ENCODE measurements around the gene APOBEC4.
"Not testable (repeated sequence)": the region's sequence is repeated elsewhere in the genome, so short reads cannot be mapped to it uniquely, and the experiment has no call there.

APOBEC4 gene

GRCh38 chr1:183634429-183635065 is 18.6 kb downstream of the APOBEC4 start:
- no peak for DNase-seq (ENCODE audit: low read depth, low spot score)
- ChIA-PET CTCF (interaction anchor here (0.9 to 2.3 kb wide), 8 partner anchors 9 to 297 kb away, joined by 3 to 18 read pairs (median 4); no protein-coding TSS in a partner anchor), POLR2A (interaction anchor here (1.3 kb wide), 1 partner anchor 9 kb away, joined by 3 read pairs; no protein-coding TSS in a partner anchor)
- TF ChIP-seq, protein P1, sequence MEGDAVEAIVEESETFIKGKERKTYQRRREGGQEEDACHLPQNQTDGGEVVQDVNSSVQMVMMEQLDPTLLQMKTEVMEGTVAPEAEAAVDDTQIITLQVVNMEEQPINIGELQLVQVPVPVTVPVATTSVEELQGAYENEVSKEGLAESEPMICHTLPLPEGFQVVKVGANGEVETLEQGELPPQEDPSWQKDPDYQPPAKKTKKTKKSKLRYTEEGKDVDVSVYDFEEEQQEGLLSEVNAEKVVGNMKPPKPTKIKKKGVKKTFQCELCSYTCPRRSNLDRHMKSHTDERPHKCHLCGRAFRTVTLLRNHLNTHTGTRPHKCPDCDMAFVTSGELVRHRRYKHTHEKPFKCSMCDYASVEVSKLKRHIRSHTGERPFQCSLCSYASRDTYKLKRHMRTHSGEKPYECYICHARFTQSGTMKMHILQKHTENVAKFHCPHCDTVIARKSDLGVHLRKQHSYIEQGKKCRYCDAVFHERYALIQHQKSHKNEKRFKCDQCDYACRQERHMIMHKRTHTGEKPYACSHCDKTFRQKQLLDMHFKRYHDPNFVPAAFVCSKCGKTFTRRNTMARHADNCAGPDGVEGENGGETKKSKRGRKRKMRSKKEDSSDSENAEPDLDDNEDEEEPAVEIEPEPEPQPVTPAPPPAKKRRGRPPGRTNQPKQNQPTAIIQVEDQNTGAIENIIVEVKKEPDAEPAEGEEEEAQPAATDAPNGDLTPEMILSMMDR (IDR thresholded peaks at IDR 0.05; ENCODE audit: insufficient read depth, low read length, missing control alignments), result no peak
- H3K4me3 ChIP-seq (ENCODE audit: low read depth, low read length), result peak overlapping the region; percentile 84

- TF ChIP-seq, protein P1 (IDR thresholded peaks at IDR 0.05; ENCODE audit: insufficient read depth, low read length, missing control alignments), result peak; percentile 47
- ChIA-PET POLR2A (interaction anchor here (0.7 to 1.3 kb wide), 2 partner anchors 8 to 25 kb away, joined by 3 read pairs; no protein-coding TSS in a partner anchor), CTCF (interaction anchor here (0.9 to 2.8 kb wide), 11 partner anchors 9 to 298 kb away, joined by 3 to 18 read pairs (median 4); no protein-coding TSS in a partner anchor)
- peak; percentile 83 for DNase-seq (ENCODE audit: low read depth, low spot score)
- H3K4me3 ChIP-seq (ENCODE audit: low read depth, low read length), result peak overlapping the region; percentile 84
These were observed 19.3 kb downstream of the APOBEC4 start for GRCh38 chr1:183633676-183634343.

DNA sequence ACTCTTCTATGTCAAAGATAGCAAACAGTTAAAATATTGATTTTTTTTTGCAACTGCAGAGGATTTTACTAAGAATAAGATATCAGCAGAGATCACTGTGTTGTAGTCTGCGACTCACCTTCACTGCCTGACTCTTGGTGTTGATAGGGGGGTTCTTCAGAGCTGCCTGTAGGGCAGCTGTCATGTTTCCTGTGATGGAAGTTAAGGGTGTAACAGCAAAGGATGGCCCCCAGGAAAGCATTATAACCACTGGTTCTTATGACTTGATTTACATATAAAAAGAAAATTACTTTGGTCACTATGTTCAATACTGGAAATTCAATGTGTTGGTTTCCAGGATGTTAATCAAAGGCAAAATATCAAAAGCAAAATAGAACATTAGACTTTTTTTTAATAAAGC is 20.2 kb downstream of the APOBEC4 start:
- POLR2A ChIA-PET, result interaction anchor here (0.7 to 1.4 kb wide), 2 partner anchors 24 to 283 kb away, joined by 3 to 4 read pairs; no protein-coding TSS in a partner anchor

DNA sequence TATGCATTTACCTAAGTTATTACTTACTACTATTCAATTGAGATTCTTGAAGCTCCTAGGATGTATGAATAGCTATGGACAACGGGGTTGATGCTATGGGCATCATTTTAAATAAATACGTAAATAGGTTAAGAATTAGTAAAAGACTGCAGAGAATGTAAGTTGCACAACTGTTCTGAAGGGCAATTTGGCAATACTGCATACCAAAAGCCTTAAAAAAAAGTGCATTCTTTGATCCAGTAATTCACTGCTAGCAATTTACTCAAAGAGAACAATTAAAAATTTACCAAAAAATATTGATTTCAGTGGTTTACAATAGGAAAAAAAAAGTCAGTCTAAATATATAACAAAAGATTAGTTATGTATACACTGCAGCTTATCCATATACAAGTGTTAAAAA is 21.0 kb downstream of the APOBEC4 start:
- ChIA-PET POLR2A (interaction anchor here (0.6 to 1.4 kb wide), 3 partner anchors 60 to 284 kb away, joined by 3 to 4 read pairs (median 4); no protein-coding TSS in a partner anchor), CTCF (interaction anchor here (1.1 to 2.8 kb wide), 4 partner anchors 9 to 284 kb away, joined by 4 to 9 read pairs (median 6); no protein-coding TSS in a partner anchor)
- TF ChIP-seq, protein P1 (IDR thresholded peaks at IDR 0.05; ENCODE audit: insufficient read depth, low read length, missing control alignments), result no peak
- H3K4me3 ChIP-seq (ENCODE audit: low read depth, low read length), result peak overlapping the region; percentile 84
- DNase-seq (ENCODE audit: low read depth, low spot score), result no peak

More for the DNA sequence above, 20.2 kb downstream of the APOBEC4 start:
- peak overlapping the region; percentile 84 for H3K4me3 ChIP-seq (ENCODE audit: low read depth, low read length)
- no peak for DNase-seq (ENCODE audit: low read depth, low spot score)
- CTCF ChIA-PET, result interaction anchor here (1.1 to 2.8 kb wide), 7 partner anchors 10 to 283 kb away, joined by 4 to 18 read pairs (median 4); no protein-coding TSS in a partner anchor
- TF ChIP-seq, protein P1 (IDR thresholded peaks at IDR 0.05; ENCODE audit: insufficient read depth, low read length, missing control alignments), result no peak

GRCh38 chr1:183630748-183631147 is 22.4 kb downstream of the APOBEC4 start:
- DNase-seq (ENCODE audit: low read depth, low spot score), result no peak
- TF ChIP-seq, protein P1 (IDR thresholded peaks at IDR 0.05; ENCODE audit: insufficient read depth, low read length, missing control alignments), result no peak
- CTCF ChIA-PET, result interaction anchor here (0.8 to 2.8 kb wide), 4 partner anchors 24 to 285 kb away, joined by 3 to 9 read pairs (median 6); no protein-coding TSS in a partner anchor
- no peak overlapping the region for H3K4me3 ChIP-seq (ENCODE audit: low read depth, low read length)
- POLR2A ChIA-PET, result no interaction called here

DNA sequence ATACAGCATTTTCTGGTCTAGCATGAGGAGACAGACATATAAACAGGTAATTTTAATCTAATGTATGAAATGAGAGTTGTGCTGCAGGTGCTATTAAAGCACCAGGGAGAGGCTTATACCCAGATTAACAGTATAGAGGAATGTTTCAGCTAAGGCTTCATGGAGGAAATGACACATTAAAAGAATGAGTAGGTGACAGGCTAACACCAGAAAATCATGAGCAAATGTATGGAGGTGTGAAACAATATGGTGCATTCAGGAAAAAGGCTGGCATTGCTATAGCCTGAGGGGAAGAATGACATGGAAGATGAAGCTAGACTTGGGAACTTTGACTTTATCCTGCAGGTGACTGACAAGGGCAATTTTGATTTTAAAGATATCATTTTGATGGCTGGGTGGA is 24.6 kb downstream of the APOBEC4 start:
- CTCF ChIA-PET, result interaction anchor here (0.9 to 1.5 kb wide), 5 partner anchors 8 to 288 kb away, joined by 3 to 6 read pairs (median 5); no protein-coding TSS in a partner anchor
- no peak for DNase-seq (ENCODE audit: low read depth, low spot score)
- no peak overlapping the region for H3K4me3 ChIP-seq (ENCODE audit: low read depth, low read length)
- POLR2A ChIA-PET, result no interaction called here
- TF ChIP-seq, protein P1 (IDR thresholded peaks at IDR 0.05; ENCODE audit: insufficient read depth, low read length, missing control alignments), result no peak

DNA sequence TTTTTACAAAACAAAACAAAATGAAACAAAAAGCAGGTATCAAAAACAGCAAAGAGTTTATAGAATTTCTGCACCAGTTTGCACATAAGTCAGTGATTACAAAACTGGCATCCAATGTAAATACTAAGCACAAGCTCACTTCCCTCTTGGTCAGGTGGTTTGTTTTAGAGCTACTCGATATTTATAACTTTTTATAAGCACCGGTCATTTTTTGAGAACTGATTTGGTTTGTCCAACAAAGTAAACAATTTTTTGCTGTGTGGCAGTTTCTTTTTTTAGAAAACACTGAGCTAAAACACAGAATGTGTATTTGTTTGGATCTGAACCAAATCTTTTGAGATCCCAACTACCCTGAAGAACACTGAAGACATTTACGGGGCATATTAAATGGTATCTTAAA is 26.9 kb downstream of the APOBEC4 start:
- ChIA-PET CTCF (interaction anchor here (0.8 to 1.7 kb wide), 3 partner anchors 13 to 59 kb away, joined by 3 to 7 read pairs (median 3); no protein-coding TSS in a partner anchor), POLR2A (interaction anchor here (0.8 kb wide), 1 partner anchor 8 kb away, joined by 3 read pairs; no protein-coding TSS in a partner anchor)
- DNase-seq (ENCODE audit: low read depth, low spot score); H3K4me3 ChIP-seq (ENCODE audit: low read depth, low read length): not testable (repeated sequence)

Measured in AG04449 (cell line).